HepG2 (cell line): ENCODE measurements around the gene CHST11. TPM values are rescaled to one million over a fixed set of nuclear protein-coding genes. Genes with fewer than 3 reads are reported as not detected.
A peak's percentile ranks its signal among the peaks of the same experiment; 100 is the strongest.

ENCODE experiments used
- ATAC-seq: fragments of 200-7000 bp; cut with Tn5 transposase; 3 replicates; pipeline ENCODE4 v1.9.1; 2020; ENCODE audit warnings: mild to moderate bottlenecking, moderate library complexity
- BruUV-seq: library from RNA; stranded (reverse); fragments of 400-500 nt; replicated peaks from 2 replicates; lab custom pipeline; 2021; lab: Mats Ljungman, UMichigan
- CTCF ChIA-PET: fragments of 300-600 bp; formaldehyde crosslinking; extraction: SDS; loops from one replicate; lab custom pipeline; 2021; ENCODE audit warnings: low total read pairs, inconsistent platforms, low intra/inter-chr PET ratio; lab: Yijun Ruan, JAX
- POLR2A ChIA-PET: fragments of 350-600 bp; sonication (Branson Sonifier 250); formaldehyde crosslinking; loops from one replicate; lab custom pipeline; 2020; ENCODE audit warnings: antibody characterized with exemption, inconsistent platforms; lab: Yijun Ruan, JAX
- DNase-seq: peaks from one replicate; pipeline ENCODE4 v3.0.0-alpha.2; 2015; ENCODE audit warnings: low spot score
- FAIRE-seq: peaks from 3 replicates; lab custom pipeline; 2011; peaks lifted over from hg19 to GRCh38; lab: Jason Lieb, UNC
- H2AFZ ChIP-seq: one replicate; pipeline ENCODE4 v1.6.1; 2011; ENCODE audit warnings: low read length, inconsistent platforms
- H3K27ac ChIP-seq: fragments of 300-600 bp; 3 replicates; pipeline ENCODE4 v1.8.0; 2011; ENCODE audit warnings: mixed run types, mild to moderate bottlenecking, mixed read lengths, low read length, inconsistent platforms; ENCODE audit not compliant: insufficient read depth; ENCODE audit errors: extremely low read length
- H3K27me3 ChIP-seq, 2 experiments: fragments of 200-600 bp in 1 of 2; 2 replicates in 1 of 2; 3 replicates in 1 of 2; pipeline versions ENCODE4 v1.6.0 to v1.8.0; 2011; ENCODE audit warnings: low read length in 2 of 2, mild to moderate bottlenecking in 2 of 2, moderate library complexity in 2 of 2, inconsistent platforms in 1 of 2; ENCODE audit not compliant: insufficient read depth in 2 of 2, control insufficient read depth in 1 of 2
- H3K36me3 ChIP-seq, 2 experiments: fragments of 200-600 bp in 1 of 2; replicated peaks in 1 of 2; 2 replicates in 1 of 2; 3 replicates in 1 of 2; pipeline versions ENCODE4 v1.5.1 to v1.8.0; 2011; ENCODE audit warnings: low read length in 2 of 2, inconsistent platforms in 1 of 2; ENCODE audit not compliant: insufficient read depth in 2 of 2, control insufficient read depth in 1 of 2
- H3K4me1 ChIP-seq: 2 replicates; pipeline ENCODE4 v1.5.1; 2012; ENCODE audit warnings: low read length, inconsistent platforms; ENCODE audit not compliant: insufficient read depth
- H3K4me2 ChIP-seq: 2 replicates; pipeline ENCODE4 v1.6.0; 2011; ENCODE audit warnings: low read depth, low read length, inconsistent platforms
- H3K4me3 ChIP-seq, 3 experiments: fragments of 200-600 bp in 1 of 3; sonication (generic), shearing (Covaris generic) in 1 of 3; replicated peaks in 1 of 3; 2 replicates each; pipeline ENCODE4 v1.5.1; 2011 to 2016; ENCODE audit warnings: low read length in 3 of 3, inconsistent platforms in 2 of 3, low read depth in 2 of 3, mild to moderate bottlenecking in 2 of 3, control low read depth in 1 of 3, mixed read lengths in 1 of 3; ENCODE audit not compliant: insufficient read depth in 1 of 3
- H3K79me2 ChIP-seq: one replicate; pipeline ENCODE4 v1.6.1; 2011; ENCODE audit warnings: low read length, inconsistent platforms; ENCODE audit not compliant: insufficient read depth
- H3K9ac ChIP-seq: 2 replicates; pipeline ENCODE4 v1.6.0; 2011; ENCODE audit warnings: mild to moderate bottlenecking, low read depth, low read length, inconsistent platforms; ENCODE audit not compliant: insufficient read depth
- H3K9me3 ChIP-seq: 2 replicates; pipeline ENCODE4 v1.5.1; 2012; ENCODE audit warnings: mild to moderate bottlenecking, low read length
- H4K20me1 ChIP-seq: 2 replicates; pipeline ENCODE4 v1.6.0; 2011; ENCODE audit warnings: inconsistent platforms, mild to moderate bottlenecking, low read length, moderate library complexity; ENCODE audit not compliant: insufficient read depth
- NAIF1 ChIP-seq: sonication (generic); formaldehyde crosslinking; IDR thresholded peaks from 2 replicates; pipeline ENCODE4 v1.5.0; 2020; ENCODE audit warnings: mild to moderate bottlenecking, missing genetic modification reagents, borderline replicate concordance
- NPAS2 ChIP-seq: sonication (generic); formaldehyde crosslinking; IDR thresholded peaks from 2 replicates; pipeline ENCODE4 v1.8.0; 2022; ENCODE audit warnings: mild to moderate bottlenecking, missing genetic modification reagents, borderline replicate concordance
- SNAPC2 ChIP-seq: sonication (generic); formaldehyde crosslinking; IDR thresholded peaks from 2 replicates; pipeline ENCODE4 v1.8.1; 2022; ENCODE audit warnings: mild to moderate bottlenecking, missing genetic modification reagents
- SRSF1 ChIP-seq: fragments of 200-400 bp; formaldehyde crosslinking; optimal IDR thresholded peaks from 2 replicates; pipeline ENCODE3; 2017; ENCODE audit warnings: mild to moderate bottlenecking, low read depth, low read length, moderate library complexity
- TSC22D2 ChIP-seq: sonication (generic); formaldehyde crosslinking; IDR thresholded peaks from 2 replicates; pipeline ENCODE4 v1.5.1; 2020; ENCODE audit warnings: missing genetic modification reagents, mild to moderate bottlenecking, borderline replicate concordance
- ZNF256 ChIP-seq: sonication (generic); formaldehyde crosslinking; conservative IDR thresholded peaks from 2 replicates; pipeline ENCODE4 v1.4.0; 2020; ENCODE audit warnings: missing genetic modification reagents
- ZNF333 ChIP-seq: sonication (generic); formaldehyde crosslinking; IDR thresholded peaks from 2 replicates; pipeline ENCODE4 v1.4.0; 2020; ENCODE audit warnings: mild to moderate bottlenecking, missing genetic modification reagents, borderline replicate concordance
- ZNF383 ChIP-seq: sonication (generic); formaldehyde crosslinking; IDR thresholded peaks from 2 replicates; pipeline ENCODE4 v1.4.0; 2020; ENCODE audit warnings: missing genetic modification reagents, mild to moderate bottlenecking, borderline replicate concordance
- WGBS: methylation state at CpG from one replicate; pipeline ENCODE4 v1.1.6; 2017; ENCODE audit warnings: low lambda C conversion rate; 5-methylcytosine and 5-hydroxymethylcytosine counted together
- in situ Hi-C: cut with HindIII; loops from 2 replicates; pipeline ENCODE4 v1.10.0; 2017; ENCODE audit warnings: low pct_unique_long_range_greater_than_20kb; ENCODE audit not compliant: extremely low pct_ligation_motif_present
- intact Hi-C: fragments of 100-400 bp; cut with micrococcal nuclease; formaldehyde crosslinking; loops from one replicate; pipeline ENCODE4 v1.10.0; 2022; ENCODE audit not compliant: unreplicated experiment
- polyA plus RNA-seq, 8 experiments: library from polyadenylated mRNA; depleted of rRNA in 3 of 8; stranded (reverse) in 7 of 8; unstranded in 1 of 8; fragments of >200 nt; fragmentation: Illumina TruSeq in 4 of 8; extraction: Trizol in 4 of 8; gene quantifications; 2 replicates each; pipeline versions ENCODE4 v1.2.1 to v1.2.3, GENCODE V29; 2011 to 2016; ENCODE audit warnings: low read depth in 4 of 8, missing spikeins in 1 of 8, mixed read lengths in 1 of 8; ENCODE audit not compliant: insufficient read depth in 1 of 8
- total RNA-seq, 5 experiments: library from RNA; depleted of rRNA; stranded (reverse); fragments of >200 nt; fragmentation: Illumina TruSeq; extraction: Trizol; gene quantifications; 2 replicates each; pipeline ENCODE4 v1.2.3, GENCODE V29; 2016; ENCODE audit warnings: low read depth in 1 of 5
- TF ChIP-seq, protein P1 (sequence below): sonication (generic); formaldehyde crosslinking; IDR thresholded peaks from 2 replicates; pipeline ENCODE4 v1.5.1; 2020; ENCODE audit warnings: missing genetic modification reagents, mild to moderate bottlenecking, borderline replicate concordance
- TF ChIP-seq, protein P2 (sequence below): sonication (generic); formaldehyde crosslinking; IDR thresholded peaks from 2 replicates; pipeline ENCODE4 v1.5.0; 2020; ENCODE audit warnings: mild to moderate bottlenecking, missing genetic modification reagents
- TF ChIP-seq, protein P3 (sequence below): sonication (generic); formaldehyde crosslinking; conservative IDR thresholded peaks from 2 replicates; pipeline ENCODE4 v1.8.0; 2022; ENCODE audit warnings: missing genetic modification reagents
- TF ChIP-seq, protein P4 (sequence below): sonication (generic); formaldehyde crosslinking; conservative IDR thresholded peaks from 2 replicates; pipeline ENCODE4 v1.4.0; 2020; ENCODE audit warnings: missing genetic modification reagents

Gene CHST11
- total and polyA plus RNA-seq, 2 of the 13 experiments (the other 11 are each of a cell fraction or from before 2014, with no cell fraction given), result 0.15 TPM; not detected in 1

DNA sequence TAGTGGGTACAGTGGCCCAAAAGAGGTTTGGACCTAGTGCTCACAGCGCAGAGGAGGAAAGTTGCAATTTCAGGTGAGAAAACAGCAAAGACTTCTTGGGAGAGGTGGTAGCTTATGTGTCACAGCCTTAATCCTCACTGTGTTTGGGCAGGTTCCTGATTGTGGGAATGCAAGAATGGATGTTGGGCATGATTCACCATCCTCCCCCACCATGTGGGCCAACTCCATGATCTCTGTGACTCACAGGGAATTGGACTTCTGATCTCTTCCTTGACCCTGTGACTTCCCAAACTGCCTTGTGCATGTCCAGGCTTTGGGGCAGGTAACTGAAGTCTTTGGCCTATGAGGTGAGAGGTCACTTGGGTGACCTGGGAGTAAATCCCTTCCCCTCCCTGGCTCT is 1.8 kb upstream of the CHST11 start (continued):
- no peak for TF ChIP-seq TSC22D2 (CRISPR knock-in tag)
- TF ChIP-seq, protein P1, sequence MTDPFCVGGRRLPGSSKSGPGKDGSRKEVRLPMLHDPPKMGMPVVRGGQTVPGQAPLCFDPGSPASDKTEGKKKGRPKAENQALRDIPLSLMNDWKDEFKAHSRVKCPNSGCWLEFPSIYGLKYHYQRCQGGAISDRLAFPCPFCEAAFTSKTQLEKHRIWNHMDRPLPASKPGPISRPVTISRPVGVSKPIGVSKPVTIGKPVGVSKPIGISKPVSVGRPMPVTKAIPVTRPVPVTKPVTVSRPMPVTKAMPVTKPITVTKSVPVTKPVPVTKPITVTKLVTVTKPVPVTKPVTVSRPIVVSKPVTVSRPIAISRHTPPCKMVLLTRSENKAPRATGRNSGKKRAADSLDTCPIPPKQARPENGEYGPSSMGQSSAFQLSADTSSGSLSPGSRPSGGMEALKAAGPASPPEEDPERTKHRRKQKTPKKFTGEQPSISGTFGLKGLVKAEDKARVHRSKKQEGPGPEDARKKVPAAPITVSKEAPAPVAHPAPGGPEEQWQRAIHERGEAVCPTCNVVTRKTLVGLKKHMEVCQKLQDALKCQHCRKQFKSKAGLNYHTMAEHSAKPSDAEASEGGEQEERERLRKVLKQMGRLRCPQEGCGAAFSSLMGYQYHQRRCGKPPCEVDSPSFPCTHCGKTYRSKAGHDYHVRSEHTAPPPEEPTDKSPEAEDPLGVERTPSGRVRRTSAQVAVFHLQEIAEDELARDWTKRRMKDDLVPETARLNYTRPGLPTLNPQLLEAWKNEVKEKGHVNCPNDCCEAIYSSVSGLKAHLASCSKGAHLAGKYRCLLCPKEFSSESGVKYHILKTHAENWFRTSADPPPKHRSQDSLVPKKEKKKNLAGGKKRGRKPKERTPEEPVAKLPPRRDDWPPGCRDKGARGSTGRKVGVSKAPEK, result no peak
- TF ChIP-seq, protein P2, sequence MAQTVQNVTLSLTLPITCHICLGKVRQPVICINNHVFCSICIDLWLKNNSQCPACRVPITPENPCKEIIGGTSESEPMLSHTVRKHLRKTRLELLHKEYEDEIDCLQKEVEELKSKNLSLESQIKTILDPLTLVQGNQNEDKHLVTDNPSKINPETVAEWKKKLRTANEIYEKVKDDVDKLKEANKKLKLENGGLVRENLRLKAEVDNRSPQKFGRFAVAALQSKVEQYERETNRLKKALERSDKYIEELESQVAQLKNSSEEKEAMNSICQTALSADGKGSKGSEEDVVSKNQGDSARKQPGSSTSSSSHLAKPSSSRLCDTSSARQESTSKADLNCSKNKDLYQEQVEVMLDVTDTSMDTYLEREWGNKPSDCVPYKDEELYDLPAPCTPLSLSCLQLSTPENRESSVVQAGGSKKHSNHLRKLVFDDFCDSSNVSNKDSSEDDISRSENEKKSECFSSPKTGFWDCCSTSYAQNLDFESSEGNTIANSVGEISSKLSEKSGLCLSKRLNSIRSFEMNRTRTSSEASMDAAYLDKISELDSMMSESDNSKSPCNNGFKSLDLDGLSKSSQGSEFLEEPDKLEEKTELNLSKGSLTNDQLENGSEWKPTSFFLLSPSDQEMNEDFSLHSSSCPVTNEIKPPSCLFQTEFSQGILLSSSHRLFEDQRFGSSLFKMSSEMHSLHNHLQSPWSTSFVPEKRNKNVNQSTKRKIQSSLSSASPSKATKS (CRISPR knock-in tag), result no peak

DNA sequence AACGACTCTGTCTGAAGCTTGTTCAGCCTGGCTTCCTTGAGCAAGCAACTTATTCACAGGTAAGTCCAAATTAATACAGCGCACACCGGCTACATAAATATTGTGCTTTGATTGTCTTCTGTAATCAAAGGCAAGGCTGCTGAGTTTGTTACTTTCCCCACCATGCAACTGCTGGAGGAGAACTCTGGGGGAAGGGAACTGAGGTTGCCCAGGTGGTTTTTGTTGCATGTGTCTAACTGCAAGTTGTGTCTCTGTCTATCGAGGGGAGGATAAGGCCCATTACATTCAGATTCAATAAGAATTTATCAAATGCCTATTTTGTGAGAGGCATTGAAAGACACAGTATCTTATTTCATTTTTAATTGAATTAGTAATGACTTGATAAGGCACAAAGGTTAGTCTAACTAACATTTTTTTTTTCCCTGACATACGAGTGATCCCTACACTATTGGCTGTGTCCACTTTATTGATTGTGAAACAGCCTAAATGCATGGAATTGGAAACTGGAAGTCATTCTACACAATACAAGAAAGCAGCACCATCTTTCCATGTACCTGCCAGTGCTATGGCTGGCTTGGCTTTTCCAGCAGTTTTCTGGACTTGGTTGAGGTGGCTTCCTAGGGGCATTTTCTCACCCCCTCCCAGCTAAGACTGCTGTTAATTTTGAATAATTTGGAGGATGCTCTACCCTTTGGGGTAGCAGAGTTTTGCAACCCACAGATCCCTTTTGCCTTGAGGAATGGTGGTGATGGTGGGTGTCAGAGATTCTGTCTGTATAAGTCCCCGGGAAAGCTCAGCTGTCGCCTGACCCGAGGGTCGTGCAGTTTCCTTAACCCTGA is 951 bp upstream of the CHST11 start:
- Histone ChIP-seq H3K9me3 (no peaks in the 10 kb centered on the region), H3K36me3 (no peaks in the 10 kb centered on the region), H3K4me3 (peak overlapping the region in 1 of 3 experiments; percentile 65; a peak in 1 of 6 replicates), H4K20me1 (no peaks in the 10 kb centered on the region), H3K4me2 (peak overlapping the region; percentile 56), H3K79me2 (no peaks in the 10 kb centered on the region), H3K9ac (no peak overlapping the region), H3K27ac (no peak overlapping the region), H2AFZ (no peak overlapping the region), H3K4me1 (no peaks in the 10 kb centered on the region), H3K27me3 (peaks cover 8 to 60% of the 10 kb centered on the region in 2 experiments; a peak in 4 of 5 replicates)
- no peak for ATAC-seq
- BruUV-seq, result no TSS peak
- DNase-seq, result no peak
- intact Hi-C loops, result no loop called here
- in situ Hi-C loops, result no loop called here
- WGBS, result 0% methylated on average over 6 of the region's 9 CpGs
- ChIA-PET POLR2A (no interaction called here), CTCF (no interaction called here)
- FAIRE-seq, result no peak
- TF ChIP-seq, protein P3, sequence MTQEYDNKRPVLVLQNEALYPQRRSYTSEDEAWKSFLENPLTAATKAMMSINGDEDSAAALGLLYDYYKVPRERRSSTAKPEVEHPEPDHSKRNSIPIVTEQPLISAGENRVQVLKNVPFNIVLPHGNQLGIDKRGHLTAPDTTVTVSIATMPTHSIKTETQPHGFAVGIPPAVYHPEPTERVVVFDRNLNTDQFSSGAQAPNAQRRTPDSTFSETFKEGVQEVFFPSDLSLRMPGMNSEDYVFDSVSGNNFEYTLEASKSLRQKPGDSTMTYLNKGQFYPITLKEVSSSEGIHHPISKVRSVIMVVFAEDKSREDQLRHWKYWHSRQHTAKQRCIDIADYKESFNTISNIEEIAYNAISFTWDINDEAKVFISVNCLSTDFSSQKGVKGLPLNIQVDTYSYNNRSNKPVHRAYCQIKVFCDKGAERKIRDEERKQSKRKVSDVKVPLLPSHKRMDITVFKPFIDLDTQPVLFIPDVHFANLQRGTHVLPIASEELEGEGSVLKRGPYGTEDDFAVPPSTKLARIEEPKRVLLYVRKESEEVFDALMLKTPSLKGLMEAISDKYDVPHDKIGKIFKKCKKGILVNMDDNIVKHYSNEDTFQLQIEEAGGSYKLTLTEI (CRISPR knock-in tag), result no peak
- TF ChIP-seq NAIF1 (CRISPR knock-in tag), result no peak
- no peak for TF ChIP-seq NPAS2 (CRISPR knock-in tag)
- no peak for TF ChIP-seq ZNF383 (CRISPR knock-in tag)
- no peak for TF ChIP-seq ZNF333 (CRISPR knock-in tag)
- TF ChIP-seq SRSF1, result no peak
- no peak for TF ChIP-seq SNAPC2 (CRISPR knock-in tag)
- TF ChIP-seq, protein P4, sequence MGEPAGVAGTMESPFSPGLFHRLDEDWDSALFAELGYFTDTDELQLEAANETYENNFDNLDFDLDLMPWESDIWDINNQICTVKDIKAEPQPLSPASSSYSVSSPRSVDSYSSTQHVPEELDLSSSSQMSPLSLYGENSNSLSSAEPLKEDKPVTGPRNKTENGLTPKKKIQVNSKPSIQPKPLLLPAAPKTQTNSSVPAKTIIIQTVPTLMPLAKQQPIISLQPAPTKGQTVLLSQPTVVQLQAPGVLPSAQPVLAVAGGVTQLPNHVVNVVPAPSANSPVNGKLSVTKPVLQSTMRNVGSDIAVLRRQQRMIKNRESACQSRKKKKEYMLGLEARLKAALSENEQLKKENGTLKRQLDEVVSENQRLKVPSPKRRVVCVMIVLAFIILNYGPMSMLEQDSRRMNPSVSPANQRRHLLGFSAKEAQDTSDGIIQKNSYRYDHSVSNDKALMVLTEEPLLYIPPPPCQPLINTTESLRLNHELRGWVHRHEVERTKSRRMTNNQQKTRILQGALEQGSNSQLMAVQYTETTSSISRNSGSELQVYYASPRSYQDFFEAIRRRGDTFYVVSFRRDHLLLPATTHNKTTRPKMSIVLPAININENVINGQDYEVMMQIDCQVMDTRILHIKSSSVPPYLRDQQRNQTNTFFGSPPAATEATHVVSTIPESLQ, result no peak
- TF ChIP-seq ZNF256 (CRISPR knock-in tag), result no peak
